ENCODE measurements around the gene SELENON.

SELENON gene

DNA sequence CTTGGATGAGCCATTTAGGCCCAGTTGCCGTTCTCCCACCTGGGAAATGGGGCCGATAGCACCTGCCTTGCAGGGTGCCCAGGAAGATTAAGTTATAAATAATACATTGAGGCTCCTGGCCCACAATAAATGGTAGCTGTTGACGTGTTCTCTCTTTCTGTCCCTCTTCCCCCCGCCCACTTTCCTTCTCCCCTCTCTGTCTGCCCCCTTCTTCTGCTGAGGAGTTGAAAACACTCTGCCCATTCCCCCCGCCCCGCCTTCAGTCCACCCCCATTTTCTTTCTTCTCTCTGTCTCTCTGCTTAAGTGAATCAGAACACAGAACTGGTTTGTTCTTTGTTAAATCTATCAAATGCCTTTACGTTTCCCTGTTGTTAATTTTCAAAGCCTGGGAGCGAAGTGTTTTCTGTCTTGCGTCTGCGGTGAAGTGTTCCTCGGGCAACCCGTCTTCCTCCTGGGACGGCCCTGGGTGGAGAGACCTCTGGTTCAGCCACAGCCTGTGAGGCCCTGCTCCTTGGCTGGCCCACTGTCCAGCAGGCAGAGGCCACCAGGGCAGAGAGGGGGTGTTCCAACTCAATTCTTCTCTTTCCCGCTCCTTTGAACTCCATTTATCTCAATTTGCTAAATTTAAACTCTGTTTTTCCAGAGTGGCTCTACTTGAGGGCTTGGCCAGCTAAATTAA, 29.3 kb upstream of the SELENON start:
- DNase-seq (ENCODE audit: low read depth) = no peak

GRCh38 chr1:25771221-25772114, 28.5 kb upstream of the SELENON start:
- DNase-seq (ENCODE audit: low read depth) = no peak

DNA sequence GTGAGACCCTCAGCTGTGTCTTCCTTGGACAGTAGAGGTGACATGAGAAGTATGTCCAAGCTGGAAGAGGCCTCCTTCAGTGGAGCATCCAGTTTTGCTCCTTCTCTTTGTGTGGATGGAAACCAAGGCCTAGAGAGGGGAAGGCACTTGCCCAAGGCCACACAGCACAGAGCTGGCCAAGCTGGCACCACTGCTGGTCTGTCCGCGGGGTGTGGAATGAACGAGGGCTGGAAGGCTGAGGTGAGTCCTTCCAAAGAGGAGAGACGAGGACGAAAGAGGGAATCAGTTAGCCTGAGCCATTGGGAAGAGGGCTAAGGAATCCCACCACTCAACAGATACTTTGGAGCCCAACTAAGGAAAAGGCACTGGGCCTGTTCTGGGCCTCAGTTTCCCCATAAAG, 27.8 kb upstream of the SELENON start:
- no peak for DNase-seq (ENCODE audit: low read depth)

DNA sequence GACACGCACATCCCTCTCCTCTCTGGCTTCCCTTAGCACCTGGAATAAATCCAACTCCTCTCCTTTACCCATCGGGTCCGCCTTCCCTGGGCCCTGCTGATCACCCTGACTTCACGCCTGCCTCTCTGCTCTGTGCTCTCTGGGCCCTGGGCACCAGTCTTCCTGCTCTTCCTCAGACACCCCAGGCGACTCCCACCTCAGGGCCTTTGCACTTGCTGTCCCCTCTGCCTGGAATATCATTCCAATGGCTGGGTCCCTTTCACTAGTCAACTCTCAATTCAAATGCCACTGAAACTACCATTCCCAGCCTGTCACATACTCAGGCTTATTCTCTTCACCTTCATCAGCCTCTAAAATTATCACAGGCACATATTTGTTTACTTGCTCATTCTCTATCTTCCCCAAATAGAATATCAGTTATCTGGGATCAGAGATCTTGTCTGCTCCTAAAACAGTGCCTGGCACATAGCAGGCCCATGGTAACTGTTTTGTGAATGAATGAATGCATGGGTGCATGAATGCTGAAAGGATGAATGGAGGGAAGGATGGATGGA, 27.2 kb upstream of the SELENON start:
- no peak for DNase-seq (ENCODE audit: low read depth)

DNA sequence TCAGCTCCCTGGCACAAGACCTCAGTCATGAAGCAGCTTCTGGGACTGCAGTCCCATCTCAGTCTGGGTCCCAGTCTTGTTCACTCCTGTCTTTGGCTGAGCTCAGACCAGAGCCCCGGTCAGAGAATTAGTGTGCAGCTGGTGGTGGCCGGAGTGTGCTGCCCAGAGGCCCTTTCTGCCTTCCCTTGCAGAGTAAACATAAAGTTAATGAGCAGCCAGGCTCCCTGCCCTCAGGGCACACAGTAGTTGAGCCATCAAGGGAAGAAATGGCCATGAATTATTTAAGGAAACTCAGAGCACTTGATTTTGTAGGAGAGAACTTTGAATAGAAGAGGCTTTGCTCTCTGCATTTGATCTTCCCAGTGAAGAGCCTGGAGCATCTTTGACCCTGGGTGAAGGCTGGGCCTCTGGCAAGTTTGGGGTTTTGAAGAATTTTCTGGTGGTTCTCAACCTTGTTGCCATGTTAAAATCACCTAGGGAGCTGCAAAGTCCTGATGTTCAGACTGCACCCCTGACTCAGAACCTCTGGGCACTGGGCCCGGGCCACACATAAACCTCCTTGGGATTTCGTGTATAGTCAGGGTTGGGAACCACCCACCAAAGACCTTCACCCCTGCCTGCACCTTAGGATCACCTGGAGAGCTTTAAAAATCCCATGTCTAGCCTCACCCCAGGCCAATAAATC, 26.4 kb upstream of the SELENON start:
- no peak for DNase-seq (ENCODE audit: low read depth)

DNA sequence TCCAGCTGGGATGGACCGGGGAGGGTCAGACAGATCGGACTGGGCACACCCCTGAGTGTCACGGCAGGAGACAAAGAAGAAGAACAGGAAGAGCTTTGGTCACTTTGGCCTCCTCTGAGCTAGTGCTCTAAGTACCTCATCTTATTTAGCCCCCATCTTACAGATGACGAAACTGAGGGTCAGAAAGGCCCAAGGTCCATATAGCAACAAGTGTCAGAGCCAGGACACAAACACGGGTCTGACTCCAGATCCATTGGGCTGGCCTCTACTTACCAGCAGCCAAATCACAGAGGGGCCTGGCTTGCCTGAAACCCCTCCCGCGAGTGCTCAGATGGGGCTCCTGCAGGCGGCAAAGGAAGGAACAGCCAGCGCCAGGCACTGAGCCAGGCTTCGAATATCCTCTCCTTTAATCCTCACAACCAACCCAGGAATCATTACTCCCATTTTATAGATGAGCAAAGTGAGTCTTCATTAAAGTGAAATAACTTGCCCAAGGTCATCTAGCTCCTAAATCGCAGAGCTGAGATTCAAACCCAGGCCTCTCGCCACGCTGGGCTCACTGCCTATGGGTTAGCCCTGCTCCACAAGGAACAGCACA, 25.7 kb upstream of the SELENON start:
- DNase-seq (ENCODE audit: low read depth) = no peak

- no peak for DNase-seq (ENCODE audit: low read depth)
Observed at GRCh38 chr1:25774921-25775771, 24.8 kb upstream of the SELENON start.

- DNase-seq (ENCODE audit: low read depth) = no peak
Observed at GRCh38 chr1:25779388-25779787, 20.6 kb upstream of the SELENON start.

- DNase-seq (ENCODE audit: low read depth) = no peak
Observed at GRCh38 chr1:25779894-25780293, 20.1 kb upstream of the SELENON start.

DNA sequence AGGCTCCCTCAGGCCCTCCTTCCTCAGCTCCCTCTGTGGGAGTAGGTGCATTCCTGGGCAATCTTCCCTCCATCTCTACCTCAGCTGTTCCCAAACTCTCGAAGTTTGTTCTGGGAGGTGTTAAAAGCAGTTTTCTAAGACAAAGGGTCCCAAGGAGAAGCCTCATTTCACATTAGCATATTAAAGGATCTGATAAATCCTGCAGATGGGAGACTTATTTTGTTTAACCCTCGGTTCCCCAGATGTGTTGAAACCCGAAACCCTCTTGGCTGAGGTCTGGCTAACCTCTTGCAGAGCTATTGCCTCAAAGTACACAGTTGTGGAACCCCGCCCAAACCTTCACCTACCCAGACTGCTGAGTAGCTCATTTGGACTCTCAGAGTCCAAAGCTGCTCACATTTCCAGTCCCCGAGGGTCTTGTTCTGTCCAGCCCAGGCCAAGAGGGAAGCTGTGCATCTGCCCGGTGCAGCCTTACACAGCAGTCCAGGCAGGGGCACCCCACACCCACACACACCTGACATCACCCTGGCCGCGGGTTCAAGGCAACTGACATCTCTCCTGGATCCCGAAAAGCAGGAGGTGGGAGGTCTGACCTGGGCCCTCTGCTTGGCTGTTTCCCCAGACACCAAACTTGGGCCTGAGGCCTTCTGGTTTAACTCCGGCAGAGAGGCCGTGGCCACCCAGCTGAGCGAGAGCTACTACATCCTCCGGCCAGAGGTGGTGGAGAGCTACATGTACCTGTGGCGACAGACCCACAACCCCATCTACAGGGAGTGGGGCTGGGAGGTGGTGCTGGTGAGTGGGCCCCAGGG, 19.5 kb upstream of the SELENON start:
- no peak for DNase-seq (ENCODE audit: low read depth)

DNA sequence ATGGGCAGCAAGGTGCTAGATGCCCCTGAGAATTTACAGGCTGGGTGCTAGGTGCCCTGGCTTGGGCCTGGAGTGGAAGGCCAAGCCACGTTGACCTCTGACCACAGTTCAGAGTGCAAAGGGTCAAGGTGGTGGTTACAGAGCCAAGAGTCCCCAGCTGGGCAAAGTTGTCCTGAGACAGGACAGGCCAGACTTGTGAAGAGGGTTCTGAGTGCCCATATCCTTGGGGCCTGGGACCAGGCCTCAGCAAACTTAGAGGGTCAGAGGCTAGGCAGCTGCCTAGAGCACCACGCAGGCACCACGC, 18.9 kb upstream of the SELENON start:
- no peak for DNase-seq (ENCODE audit: low read depth)

DNA sequence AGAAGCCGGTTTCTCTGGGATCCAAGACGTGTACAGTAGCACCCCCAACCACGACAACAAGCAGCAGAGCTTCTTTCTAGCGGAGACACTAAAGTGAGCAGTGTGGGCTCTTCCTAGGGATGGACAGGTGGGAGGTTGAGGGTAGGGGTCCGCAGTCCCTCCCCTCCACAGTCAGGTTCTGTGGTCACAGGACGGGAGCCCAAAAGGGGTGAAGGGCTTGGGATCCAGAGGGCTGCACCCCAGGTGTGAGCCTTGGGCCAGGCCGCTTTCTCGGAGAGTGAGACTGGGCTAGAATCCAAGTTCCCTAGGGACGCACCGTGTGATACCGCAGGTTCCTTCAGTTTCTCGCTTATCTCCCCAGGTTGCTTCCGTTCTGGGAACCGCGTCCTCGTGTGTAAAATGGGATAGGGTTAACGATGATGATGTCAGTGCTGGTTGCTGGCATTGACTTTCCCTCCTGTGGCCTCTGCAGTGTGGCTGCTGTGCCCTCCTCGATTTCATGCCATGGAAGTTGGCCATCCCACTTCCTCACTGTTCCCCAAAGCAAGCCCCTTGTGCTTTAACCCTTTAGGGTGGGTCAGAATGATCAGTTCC, 17.3 kb upstream of the SELENON start:
- no peak for DNase-seq (ENCODE audit: low read depth)

DNA sequence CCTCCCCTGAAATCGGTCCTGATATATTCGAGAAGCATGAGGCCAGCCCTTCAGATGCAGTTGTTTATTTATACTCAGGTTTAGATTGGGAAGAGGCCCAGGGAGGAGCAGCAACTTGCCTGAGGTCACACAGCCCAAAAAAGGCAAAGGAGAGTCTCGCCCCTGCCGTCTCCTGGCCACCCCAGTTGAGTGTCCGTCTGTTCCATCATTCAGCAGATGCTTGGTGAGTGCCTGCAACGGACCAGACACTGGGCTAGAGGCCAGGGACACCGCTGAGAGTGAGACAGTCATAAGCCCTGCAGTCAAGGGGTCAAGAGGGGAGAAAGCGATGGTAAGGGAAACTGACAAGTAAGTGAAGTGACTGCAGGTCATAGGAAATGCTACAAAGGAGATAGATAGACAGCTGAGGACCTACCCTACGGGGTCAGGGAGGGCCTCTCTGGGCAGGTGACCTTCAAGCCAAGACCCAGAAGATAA, 15.4 kb upstream of the SELENON start:
- DNase-seq (ENCODE audit: low read depth) = no peak

DNA sequence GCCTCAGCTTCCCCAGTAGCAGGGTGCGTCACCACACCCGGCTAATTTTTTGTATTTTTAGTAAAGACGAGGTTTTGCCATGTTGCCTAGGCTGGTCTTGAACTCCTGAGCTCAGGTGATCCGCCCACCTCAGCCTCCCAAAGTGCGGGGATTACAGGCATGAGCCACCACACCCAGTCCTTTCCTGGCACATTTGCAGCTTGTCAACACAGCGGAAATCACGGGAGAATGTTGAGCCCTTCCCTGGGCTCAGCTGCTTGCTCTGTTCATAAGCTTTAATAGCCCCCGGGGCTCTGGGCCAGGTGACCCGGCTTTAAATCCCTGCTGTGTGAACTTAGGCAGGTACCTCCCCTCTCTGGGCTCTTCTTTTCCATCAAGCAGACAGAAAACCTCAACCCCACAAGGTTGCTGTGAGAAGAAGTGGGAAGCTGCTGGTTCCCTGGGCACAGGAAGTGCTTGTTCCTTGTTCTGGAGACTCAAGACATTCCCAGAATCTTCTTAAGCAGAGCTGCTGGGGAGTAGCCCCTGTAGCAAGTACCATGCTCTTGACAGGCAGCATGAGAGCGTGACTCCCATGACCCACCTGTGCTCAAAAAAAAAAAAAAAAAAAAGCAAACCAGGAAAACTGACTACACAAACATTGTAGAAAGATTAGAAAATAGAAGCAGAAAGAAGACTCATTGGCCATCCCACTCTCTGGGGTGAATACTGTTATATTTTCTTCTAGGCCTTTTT, 14.5 kb upstream of the SELENON start:
- no peak for DNase-seq (ENCODE audit: low read depth)

- DNase-seq (ENCODE audit: low read depth) = no peak
Observed at GRCh38 chr1:25786887-25787759, 12.9 kb upstream of the SELENON start.

DNA sequence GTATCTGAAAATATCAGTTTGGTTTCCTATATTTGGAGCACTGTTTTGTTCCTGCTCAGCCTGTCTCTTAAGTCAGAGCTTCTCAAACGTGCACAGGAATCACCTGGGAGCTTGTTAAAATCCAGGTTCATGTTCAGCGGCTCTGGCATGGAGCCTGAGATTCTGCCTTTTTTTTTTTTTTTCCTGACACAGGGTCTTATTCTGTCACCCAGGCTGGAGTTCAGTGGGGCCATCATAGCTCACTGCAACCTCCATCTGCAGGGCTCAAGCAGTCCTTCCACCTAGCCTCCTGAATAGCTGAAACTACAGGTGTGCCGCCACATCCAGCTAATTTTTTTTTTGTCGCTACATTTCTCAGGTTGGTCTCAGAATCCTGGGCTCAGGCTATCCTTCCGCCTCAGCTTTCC, 12.2 kb upstream of the SELENON start:
- DNase-seq (ENCODE audit: low read depth) = no peak

GRCh38 chr1:25790472-25790871, 9.5 kb upstream of the SELENON start:
- DNase-seq (ENCODE audit: low read depth) = no peak

DNA sequence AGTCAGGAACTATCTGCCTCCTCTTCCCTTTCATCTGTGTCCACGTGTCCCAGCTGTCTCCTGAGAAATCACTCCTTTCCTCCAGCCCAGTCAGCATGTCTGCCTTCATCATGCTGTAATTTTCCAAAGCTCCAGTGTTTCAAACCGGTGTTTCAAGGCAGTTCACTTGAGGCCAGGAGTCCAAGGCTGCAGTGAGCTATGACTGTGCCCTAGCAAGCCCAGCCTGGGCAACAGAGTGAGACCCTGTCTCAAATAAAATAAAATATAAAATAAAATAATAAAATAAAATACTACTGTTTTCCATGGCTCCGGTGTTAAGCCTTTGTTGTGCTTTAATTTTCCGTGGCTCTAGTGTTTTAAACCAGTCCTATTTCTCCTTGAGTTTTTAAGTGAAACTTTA, 7.9 kb upstream of the SELENON start:
- DNase-seq (ENCODE audit: low read depth) = no peak

Data from stromal cell of bone marrow (primary cell).